Calu3 (cell line): ENCODE results near the gene TRAF3. TPM values are rescaled to one million over a fixed set of nuclear protein-coding genes. Genes with fewer than 3 reads are reported as not detected.

Experiments used
- BruUV-seq: library from RNA; stranded (reverse); fragments of 400-500 nt; replicated peaks from 2 replicates; lab custom pipeline; 2021; lab: Mats Ljungman, UMichigan
- CTCF ChIA-PET: fragments of 300-600 bp; sonication (Branson Sonifier 250); formaldehyde crosslinking; loops from one replicate; lab custom pipeline; 2022; ENCODE audit warnings: antibody characterized with exemption; lab: Charles Lee
- DNase-seq: peaks from one replicate; pipeline ENCODE4 v3.0.0; 2022
- H3K27ac Mint-ChIP-seq: one replicate; pipeline ENCODE4 v1.8.0; 2022; ENCODE audit warnings: mixed read lengths; ENCODE audit not compliant: unreplicated experiment
- H3K27me3 Mint-ChIP-seq: one replicate; pipeline ENCODE4 v1.8.0; 2022; ENCODE audit warnings: mixed read lengths; ENCODE audit not compliant: unreplicated experiment
- H3K36me3 Mint-ChIP-seq: one replicate; pipeline ENCODE4 v1.8.0; 2022; ENCODE audit warnings: mild to moderate bottlenecking, moderate library complexity, mixed read lengths; ENCODE audit not compliant: insufficient read depth, unreplicated experiment
- H3K4me1 Mint-ChIP-seq: one replicate; pipeline ENCODE4 v1.8.0; 2022; ENCODE audit warnings: mild to moderate bottlenecking, low read depth, mixed read lengths; ENCODE audit not compliant: unreplicated experiment
- H3K4me3 Mint-ChIP-seq: one replicate; pipeline ENCODE4 v1.8.0; 2022; ENCODE audit warnings: mild to moderate bottlenecking, low read depth, moderate library complexity, mixed read lengths; ENCODE audit not compliant: unreplicated experiment
- H3K9me3 Mint-ChIP-seq: one replicate; pipeline ENCODE4 v1.8.0; 2022; ENCODE audit warnings: low read depth, mixed read lengths; ENCODE audit not compliant: unreplicated experiment
- intact Hi-C: fragments of 100-400 bp; cut with micrococcal nuclease; formaldehyde crosslinking; loops from one replicate; pipeline ENCODE4 v1.10.0; 2022; ENCODE audit not compliant: unreplicated experiment
- total RNA-seq: library from RNA; stranded (reverse); gene quantifications from 2 replicates; pipeline ENCODE4 v1.2.3, GENCODE V29; 2022
- TF ChIP-seq, protein P1 (sequence below): fragments of 200-600 bp; IDR thresholded peaks from one replicate; pipeline ENCODE4 v1.8.0; 2022; ENCODE audit warnings: antibody characterized with exemption; ENCODE audit not compliant: unreplicated experiment

The TRAF3 gene
- total RNA-seq, 1 experiment from 2014 or later, result 24.2 TPM

DNA sequence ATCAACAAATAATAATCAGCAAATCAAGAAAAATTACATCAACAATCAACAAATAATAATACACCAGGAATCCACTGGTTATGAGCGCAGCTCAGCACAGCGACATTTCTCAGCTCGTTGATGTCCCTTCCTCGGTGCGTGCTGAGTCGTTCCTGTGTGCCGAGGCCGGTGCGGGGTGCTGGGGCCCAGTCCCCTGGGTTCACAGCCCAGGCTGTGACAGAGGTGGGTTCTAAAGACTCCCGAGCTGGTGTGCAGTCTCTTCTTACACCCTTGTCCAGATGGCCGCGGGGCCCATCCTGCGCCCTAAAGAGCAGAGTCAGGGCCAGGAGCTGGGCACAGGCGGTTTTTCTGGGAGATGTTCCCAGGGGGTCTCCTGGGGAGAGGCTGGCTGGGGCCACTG lies 26.9 kb upstream of the TRAF3 start:
- TF ChIP-seq, protein P1, sequence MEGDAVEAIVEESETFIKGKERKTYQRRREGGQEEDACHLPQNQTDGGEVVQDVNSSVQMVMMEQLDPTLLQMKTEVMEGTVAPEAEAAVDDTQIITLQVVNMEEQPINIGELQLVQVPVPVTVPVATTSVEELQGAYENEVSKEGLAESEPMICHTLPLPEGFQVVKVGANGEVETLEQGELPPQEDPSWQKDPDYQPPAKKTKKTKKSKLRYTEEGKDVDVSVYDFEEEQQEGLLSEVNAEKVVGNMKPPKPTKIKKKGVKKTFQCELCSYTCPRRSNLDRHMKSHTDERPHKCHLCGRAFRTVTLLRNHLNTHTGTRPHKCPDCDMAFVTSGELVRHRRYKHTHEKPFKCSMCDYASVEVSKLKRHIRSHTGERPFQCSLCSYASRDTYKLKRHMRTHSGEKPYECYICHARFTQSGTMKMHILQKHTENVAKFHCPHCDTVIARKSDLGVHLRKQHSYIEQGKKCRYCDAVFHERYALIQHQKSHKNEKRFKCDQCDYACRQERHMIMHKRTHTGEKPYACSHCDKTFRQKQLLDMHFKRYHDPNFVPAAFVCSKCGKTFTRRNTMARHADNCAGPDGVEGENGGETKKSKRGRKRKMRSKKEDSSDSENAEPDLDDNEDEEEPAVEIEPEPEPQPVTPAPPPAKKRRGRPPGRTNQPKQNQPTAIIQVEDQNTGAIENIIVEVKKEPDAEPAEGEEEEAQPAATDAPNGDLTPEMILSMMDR, result no peak
- H3K36me3 Mint-ChIP-seq, result peaks cover 9% of the 10 kb centered on the region
- CTCF ChIA-PET, result no interaction called here
- no peaks in the 10 kb centered on the region for H3K9me3 Mint-ChIP-seq
- intact Hi-C loops, result no loop called here
- H3K4me1 Mint-ChIP-seq, result no peaks in the 10 kb centered on the region
- no peaks in the 10 kb centered on the region for H3K27me3 Mint-ChIP-seq
- H3K27ac Mint-ChIP-seq, result no peak overlapping the region
- BruUV-seq, result no TSS peak
- no peak for DNase-seq
- no peak overlapping the region for H3K4me3 Mint-ChIP-seq

DNA sequence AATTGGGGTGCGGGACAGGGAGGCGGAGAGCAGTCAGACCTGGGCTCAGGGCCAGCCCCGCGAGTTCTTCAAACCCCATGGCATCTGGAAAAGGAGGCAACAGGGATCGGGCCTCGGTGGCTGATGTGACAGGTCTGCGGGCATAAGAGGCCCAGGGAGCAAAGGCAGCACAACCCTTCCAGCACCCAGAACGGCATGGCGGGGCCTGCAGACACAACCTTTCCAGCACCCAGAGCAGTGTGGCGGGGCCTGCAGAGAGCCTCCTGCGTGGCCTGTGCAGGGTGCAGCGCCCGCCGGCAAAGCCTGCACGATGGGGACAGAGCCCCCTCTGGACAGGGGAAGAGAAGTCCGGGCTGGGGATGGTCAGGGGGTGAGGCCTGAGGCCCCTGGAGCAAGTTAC lies 26.2 kb upstream of the TRAF3 start:
- no peak overlapping the region for H3K27ac Mint-ChIP-seq
- BruUV-seq, result no TSS peak
- intact Hi-C loops, result no loop called here
- H3K27me3 Mint-ChIP-seq, result no peaks in the 10 kb centered on the region
- CTCF ChIA-PET, result no interaction called here
- no peaks in the 10 kb centered on the region for H3K9me3 Mint-ChIP-seq
- peaks cover 12% of the 10 kb centered on the region for H3K36me3 Mint-ChIP-seq
- no peak overlapping the region for H3K4me3 Mint-ChIP-seq
- TF ChIP-seq, protein P1, result no peak
- H3K4me1 Mint-ChIP-seq, result no peaks in the 10 kb centered on the region
- no peak for DNase-seq

GRCh38 chr14:102752239-102752847 lies 24.9 kb upstream of the TRAF3 start:
- TF ChIP-seq, protein P1, result no peak
- H3K27ac Mint-ChIP-seq, result no peak overlapping the region
- H3K9me3 Mint-ChIP-seq, result no peaks in the 10 kb centered on the region
- H3K27me3 Mint-ChIP-seq, result no peaks in the 10 kb centered on the region
- CTCF ChIA-PET, result no interaction called here
- BruUV-seq, result no TSS peak
- no peak overlapping the region for H3K4me3 Mint-ChIP-seq
- intact Hi-C loops, result no loop called here
- no peaks in the 10 kb centered on the region for H3K4me1 Mint-ChIP-seq
- H3K36me3 Mint-ChIP-seq, result peaks cover 12% of the 10 kb centered on the region
- DNase-seq, result no peak

DNA sequence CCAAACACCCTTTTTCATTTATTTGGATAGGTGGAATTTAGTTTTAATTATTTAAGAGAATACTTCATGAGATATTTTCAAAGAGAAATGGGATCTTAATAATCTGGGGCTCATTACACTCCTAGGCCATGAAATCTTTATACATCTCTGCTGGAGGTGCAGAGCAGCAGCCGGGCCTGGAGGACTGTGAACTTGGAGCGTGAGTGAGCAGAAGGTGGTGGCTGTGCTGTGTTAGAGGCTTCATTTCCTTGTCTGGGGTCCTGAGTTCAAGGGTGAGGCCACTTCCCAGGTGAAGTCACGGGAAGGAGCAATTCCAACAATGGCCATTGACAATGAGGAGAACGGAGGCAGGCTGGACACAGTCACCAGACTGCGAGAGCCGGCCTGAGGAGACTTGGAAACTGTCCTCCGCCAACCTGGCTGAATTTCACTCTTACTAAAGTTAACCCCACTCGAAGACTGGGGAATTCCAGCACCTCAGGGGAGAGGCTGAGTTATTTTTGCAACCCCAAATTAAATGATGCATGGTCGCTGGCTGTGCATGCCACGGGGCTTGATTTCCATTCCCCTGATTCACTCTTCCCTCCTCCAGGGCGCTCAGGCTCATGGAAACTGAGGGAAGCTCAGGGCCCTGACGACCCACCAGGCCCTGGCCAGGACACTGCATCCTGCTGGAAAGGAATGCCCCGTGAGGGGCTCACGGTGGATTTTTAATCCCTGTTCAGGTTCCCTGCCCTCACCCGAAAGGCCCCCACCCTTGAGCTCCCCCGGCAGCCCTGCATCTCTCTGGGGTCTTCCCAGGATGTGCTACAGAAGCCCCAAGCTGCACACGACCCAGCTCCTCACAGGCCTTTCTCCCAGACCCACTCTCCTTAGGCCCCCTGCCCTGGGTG lies 22.6 kb upstream of the TRAF3 start:
- no peaks in the 10 kb centered on the region for H3K9me3 Mint-ChIP-seq
- H3K4me1 Mint-ChIP-seq, result no peaks in the 10 kb centered on the region
- intact Hi-C loops, result no loop called here
- TF ChIP-seq, protein P1, result no peak
- peaks cover 8% of the 10 kb centered on the region for H3K36me3 Mint-ChIP-seq
- H3K27ac Mint-ChIP-seq, result no peak overlapping the region
- H3K4me3 Mint-ChIP-seq, result no peak overlapping the region
- no peak for DNase-seq
- H3K27me3 Mint-ChIP-seq, result no peaks in the 10 kb centered on the region
- CTCF ChIA-PET, result interaction anchor here (0.6 kb wide), 1 partner anchor 313 kb away, joined by 5 read pairs; no protein-coding TSS in a partner anchor
- BruUV-seq, result no TSS peak
